BJ (cell line): ENCODE results near the gene GULP1. TPM values are rescaled to one million over a fixed set of nuclear protein-coding genes. Genes with fewer than 3 reads are reported as not detected.

Experiments
- CTCF ChIA-PET: fragments of 350-600 bp; formaldehyde crosslinking; extraction: SDS; loops from one replicate; lab custom pipeline; 2021; ENCODE audit warnings: antibody characterized with exemption, inconsistent platforms; lab: Yijun Ruan, JAX
- POLR2A ChIA-PET: fragments of 300-600 bp; sonication (Branson Sonifier 250); formaldehyde crosslinking; extraction: SDS; loops from one replicate; lab custom pipeline; 2021; ENCODE audit warnings: antibody characterized with exemption; lab: Charles Lee
- DNase-seq: peaks from one replicate; pipeline ENCODE4 v3.0.0-alpha.2; 2011; ENCODE audit warnings: low read depth
- H3K27me3 ChIP-seq: 2 replicates; pipeline ENCODE4 v1.6.0; 2011; ENCODE audit warnings: low read length; ENCODE audit not compliant: control insufficient read depth, insufficient read depth
- H3K36me3 ChIP-seq: 2 replicates; pipeline ENCODE4 v1.5.1; 2011; ENCODE audit warnings: low read length; ENCODE audit not compliant: control insufficient read depth, insufficient read depth
- H3K4me3 ChIP-seq: 2 replicates; pipeline ENCODE4 v1.5.1; 2011; ENCODE audit warnings: low read depth, mild to moderate bottlenecking, control low read depth, low read length
- polyA plus RNA-seq: library from polyadenylated mRNA; depleted of rRNA; stranded (reverse); fragments of >200 nt; gene quantifications from 2 replicates; pipeline ENCODE4 v1.2.3, GENCODE V29; 2011
- TF ChIP-seq, protein P1 (sequence below): IDR thresholded peaks from 2 replicates; pipeline ENCODE4 v1.5.1; 2011; ENCODE audit warnings: low read depth, mild to moderate bottlenecking, control low read depth, inconsistent platforms, low read length, moderate library complexity; ENCODE audit not compliant: insufficient read depth

GULP1 gene
- polyA plus RNA-seq, 1 experiment: 31.0 TPM

DNA sequence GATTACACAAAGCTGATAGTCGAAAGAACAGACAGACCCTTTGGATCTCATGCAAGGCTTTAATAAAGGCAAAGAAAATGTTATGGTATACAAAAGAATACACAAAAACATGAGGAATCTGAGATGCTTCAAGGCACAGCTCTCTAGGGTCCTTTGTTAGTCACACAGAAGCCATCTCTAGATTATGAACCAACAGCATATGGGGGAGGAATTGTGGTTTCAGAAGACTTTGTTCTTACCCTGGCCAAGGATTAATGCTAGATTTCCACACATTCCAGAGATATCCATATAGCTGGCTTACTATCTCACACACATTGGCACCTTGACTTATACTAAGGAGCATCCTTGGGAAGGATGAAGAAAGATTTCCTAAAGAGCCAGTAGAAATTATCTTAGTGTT, 206.1 kb downstream of the GULP1 start:
- no peak for DNase-seq
- Histone ChIP-seq H3K36me3 (no peaks in the 10 kb centered on the region), H3K27me3 (no peaks in the 10 kb centered on the region), H3K4me3 (no peak overlapping the region)
- TF ChIP-seq, protein P1, sequence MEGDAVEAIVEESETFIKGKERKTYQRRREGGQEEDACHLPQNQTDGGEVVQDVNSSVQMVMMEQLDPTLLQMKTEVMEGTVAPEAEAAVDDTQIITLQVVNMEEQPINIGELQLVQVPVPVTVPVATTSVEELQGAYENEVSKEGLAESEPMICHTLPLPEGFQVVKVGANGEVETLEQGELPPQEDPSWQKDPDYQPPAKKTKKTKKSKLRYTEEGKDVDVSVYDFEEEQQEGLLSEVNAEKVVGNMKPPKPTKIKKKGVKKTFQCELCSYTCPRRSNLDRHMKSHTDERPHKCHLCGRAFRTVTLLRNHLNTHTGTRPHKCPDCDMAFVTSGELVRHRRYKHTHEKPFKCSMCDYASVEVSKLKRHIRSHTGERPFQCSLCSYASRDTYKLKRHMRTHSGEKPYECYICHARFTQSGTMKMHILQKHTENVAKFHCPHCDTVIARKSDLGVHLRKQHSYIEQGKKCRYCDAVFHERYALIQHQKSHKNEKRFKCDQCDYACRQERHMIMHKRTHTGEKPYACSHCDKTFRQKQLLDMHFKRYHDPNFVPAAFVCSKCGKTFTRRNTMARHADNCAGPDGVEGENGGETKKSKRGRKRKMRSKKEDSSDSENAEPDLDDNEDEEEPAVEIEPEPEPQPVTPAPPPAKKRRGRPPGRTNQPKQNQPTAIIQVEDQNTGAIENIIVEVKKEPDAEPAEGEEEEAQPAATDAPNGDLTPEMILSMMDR: no peak
- CTCF ChIA-PET: interaction anchor here (1.1 kb wide), 1 partner anchor 91 kb away, joined by 3 read pairs; no protein-coding TSS in a partner anchor
- POLR2A ChIA-PET: no interaction called here

DNA sequence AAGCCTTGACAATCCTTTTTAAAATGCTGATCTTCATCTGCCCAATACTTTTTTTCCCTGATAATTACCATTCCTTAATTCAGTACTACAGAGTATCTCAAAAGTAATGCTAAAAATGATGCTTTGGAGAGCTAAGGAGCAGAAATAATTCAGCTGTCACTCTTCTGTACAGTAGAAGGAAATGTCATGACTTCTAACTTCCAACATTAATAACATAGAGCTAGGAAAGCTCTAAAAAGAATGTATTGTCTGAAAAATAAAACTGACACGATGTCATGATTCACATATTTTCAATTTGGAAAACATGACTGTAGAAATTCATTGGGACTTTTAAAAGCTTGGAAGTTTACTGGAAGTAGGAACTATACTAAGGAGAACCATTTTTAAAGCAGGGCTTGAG, 212.3 kb downstream of the GULP1 start:
- no peak overlapping the region for H3K4me3 ChIP-seq
- DNase-seq: no peak
- no peaks in the 10 kb centered on the region for H3K36me3 ChIP-seq
- ChIA-PET CTCF (interaction anchor here (0.6 kb wide), 1 partner anchor 14 kb away, joined by 3 read pairs; no protein-coding TSS in a partner anchor), POLR2A (no interaction called here)
- TF ChIP-seq, protein P1: no peak
- no peaks in the 10 kb centered on the region for H3K27me3 ChIP-seq

DNA sequence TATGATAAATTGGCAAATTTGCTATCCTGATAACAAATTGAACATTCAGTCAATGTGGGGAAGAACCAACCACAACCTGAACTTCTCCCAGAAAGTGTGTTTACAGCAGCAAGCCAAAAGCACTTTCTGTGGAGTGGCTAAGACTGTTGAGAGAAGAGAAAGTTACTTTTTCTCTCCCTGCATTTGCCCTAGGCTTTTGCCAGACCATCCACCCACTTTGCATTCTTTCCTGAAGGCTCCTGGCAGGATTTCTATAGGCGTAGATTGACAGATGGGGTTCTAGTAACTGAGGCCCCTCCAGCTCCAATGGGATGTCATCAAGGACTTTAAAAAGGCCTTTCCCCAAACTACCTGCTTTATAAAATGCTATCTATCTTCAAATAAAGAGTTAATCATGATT, 215.2 kb downstream of the GULP1 start:
- TF ChIP-seq, protein P1: no peak
- no peaks in the 10 kb centered on the region for H3K36me3 ChIP-seq
- H3K27me3 ChIP-seq: no peaks in the 10 kb centered on the region
- ChIA-PET POLR2A (no interaction called here), CTCF (no interaction called here)
- H3K4me3 ChIP-seq: no peak overlapping the region
- DNase-seq: no peak

DNA sequence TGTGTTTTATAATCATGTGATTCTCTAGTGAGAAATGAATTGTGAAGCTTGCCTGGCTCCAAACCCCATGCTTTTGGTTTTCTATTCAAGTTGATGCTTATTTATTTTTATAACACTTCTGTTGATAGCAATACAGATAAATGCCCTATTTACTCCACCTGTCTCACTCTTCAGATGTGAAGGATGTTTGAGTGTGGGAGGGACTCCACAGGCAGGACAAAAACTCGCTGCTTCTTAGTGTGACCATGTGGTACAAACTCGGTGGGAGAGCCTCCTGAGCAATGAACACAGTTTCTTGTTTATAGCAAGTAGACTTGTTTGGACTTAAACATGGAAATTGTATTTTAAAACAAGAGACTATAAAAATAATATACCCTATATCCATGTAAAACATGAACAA, 219.7 kb downstream of the GULP1 start:
- Histone ChIP-seq H3K27me3 (no peaks in the 10 kb centered on the region), H3K36me3 (no peaks in the 10 kb centered on the region), H3K4me3 (no peak overlapping the region)
- DNase-seq: no peak
- ChIA-PET POLR2A (no interaction called here), CTCF (interaction anchor here (2.5 kb wide), 1 partner anchor 930 kb away, joined by 11 read pairs; no protein-coding TSS in a partner anchor)
- TF ChIP-seq, protein P1: no peak

DNA sequence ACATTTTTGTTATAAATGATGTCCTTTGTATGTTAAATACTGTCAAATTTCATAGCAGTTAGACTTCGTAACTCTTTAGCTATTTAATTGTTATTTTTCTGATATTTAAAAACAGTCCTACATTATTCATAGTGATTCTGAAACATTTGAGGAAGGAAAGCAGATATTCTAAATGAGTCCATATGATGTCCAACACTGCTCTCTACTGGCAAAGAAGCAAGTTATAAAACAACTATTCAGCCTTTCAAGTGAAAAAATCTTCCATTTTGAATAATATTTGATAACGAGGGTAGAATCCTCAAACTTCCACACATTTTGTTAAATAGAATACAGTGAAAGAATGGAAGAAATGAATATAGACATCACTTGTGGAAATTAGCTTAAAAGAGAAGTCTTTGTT, 220.8 kb downstream of the GULP1 start:
- no peak overlapping the region for H3K4me3 ChIP-seq
- DNase-seq: no peak
- CTCF ChIA-PET: interaction anchor here (1.5 to 2.5 kb wide), 2 partner anchors 221 to 931 kb away, joined by 6 to 11 read pairs; partner anchors contain the start of gene GULP1
- POLR2A ChIA-PET: no interaction called here
- TF ChIP-seq, protein P1: peak; percentile 54
- no peaks in the 10 kb centered on the region for H3K36me3 ChIP-seq
- H3K27me3 ChIP-seq: no peaks in the 10 kb centered on the region
